ENCODE data around the gene TBATA.

The TBATA gene

DNA sequence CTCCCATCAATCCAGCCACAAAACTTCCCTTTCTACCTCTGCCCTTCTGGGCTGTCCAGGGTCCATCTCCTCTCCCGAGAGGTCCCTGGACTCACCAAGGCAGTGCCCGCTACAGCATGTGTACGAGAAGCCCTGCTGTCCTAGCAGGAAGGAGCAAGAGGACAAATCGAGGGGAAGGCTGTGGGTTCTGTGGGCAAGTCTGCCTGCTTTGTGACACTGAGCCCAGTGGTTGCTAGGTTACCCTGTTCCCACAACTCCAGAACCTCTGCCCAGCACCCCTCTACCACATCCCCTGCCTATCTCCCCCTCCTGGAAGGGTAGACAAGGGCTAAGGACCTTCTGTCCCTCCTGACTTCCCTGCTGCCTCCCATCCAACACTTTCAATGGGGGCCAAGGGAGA lies at the start of gene TBATA:
Gene TBATA (minus strand): TSS at position 188 of the 400 bp plus-strand sequence. CDS start 1,998 bp downstream, outside the sequence.
- DNase-seq = no peak

- no peak for DNase-seq
Observed at GRCh38 chr10:70834441-70835151, 49.4 kb upstream of the TBATA start.

DNA sequence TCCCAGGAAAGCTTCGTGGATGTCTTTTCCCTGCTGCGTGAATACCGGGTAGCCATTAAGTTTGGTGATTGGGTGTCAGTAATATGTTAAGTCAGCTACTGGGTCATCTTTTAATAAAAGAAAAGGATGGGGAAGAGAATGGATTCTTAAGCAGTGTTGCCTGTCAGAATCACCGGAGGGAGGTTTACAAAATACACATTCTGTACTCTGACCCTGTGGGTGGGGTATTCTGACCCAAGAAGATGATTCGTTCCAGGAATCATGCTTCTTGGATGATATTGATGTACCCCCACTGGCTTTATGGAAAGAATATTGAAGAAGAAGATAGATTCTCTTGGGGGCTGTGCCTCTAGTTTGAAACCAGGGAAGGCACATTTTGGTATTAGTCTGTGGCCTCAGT lies 48.8 kb upstream of the TBATA start:
- DNase-seq = no peak

DNA sequence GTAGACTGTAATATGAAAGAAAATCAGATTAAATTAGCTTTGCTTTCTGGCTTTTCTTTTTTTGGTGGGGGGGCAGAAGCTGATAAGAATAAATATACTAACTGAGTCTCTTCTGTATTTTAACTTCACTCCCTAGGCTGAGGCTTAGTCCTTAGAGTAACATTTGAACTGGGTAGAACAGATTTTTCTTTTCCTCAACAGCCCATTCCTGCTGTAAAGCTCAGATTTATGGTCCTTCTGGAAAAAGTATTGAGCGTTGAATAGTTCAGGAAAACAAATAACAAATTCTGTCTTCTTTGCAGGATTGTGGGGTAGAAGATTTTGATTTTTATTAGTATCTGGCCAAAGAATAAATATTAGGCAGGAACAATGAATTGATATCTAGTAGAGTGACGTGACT lies 48.4 kb upstream of the TBATA start:
- DNase-seq = no peak

DNA sequence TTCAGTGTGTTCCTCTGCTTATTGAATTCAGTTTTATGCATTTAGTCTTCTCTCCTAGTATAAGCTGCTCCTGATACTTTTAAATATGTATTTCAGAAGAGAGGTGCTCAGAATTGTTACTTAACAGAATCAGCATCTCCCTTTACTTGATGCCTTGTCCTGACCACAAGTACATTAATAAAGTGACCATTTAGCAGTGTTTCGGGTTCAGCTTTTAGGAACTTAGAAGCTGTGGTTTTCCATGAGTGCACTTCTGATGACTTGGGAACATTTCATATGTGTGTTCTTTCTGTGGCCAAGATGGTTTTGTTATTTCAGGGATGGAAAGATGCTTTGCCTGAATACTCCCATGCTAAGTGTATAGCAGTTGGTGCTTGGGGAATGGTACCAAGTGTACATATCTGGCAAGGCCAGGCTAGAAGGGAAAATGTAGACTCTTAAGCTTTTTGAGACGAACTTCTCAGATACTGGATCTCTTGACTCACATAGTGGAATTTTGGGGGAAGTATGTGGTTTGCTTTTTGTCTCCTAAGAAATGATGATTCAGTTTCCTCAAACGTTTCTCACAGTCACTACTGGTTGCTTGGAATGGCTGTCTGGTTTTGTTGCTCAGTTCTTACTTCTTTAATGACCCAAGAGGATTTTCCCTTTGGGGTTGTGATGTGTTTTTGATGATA lies 47.8 kb upstream of the TBATA start:
- DNase-seq = no peak

DNA sequence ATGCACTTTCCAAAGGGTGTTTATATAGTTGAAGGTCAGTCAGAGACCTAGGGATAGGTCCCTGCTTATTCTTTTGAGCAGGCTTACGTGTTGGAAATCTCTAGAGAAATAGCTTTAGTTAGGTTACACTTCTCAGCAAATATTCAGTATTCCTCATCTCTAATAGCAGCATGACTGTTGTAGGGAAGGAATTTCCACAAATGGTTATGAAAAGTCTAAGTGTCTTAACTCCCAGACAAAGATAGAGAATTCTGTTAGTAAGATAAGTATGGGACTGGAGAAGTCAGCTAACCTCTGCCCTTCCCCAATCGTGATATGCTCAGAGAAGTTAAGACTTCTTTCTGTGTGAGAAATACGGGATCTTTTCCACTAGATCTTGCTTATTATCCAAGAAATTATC lies 47.0 kb upstream of the TBATA start:
- no peak for DNase-seq

DNA sequence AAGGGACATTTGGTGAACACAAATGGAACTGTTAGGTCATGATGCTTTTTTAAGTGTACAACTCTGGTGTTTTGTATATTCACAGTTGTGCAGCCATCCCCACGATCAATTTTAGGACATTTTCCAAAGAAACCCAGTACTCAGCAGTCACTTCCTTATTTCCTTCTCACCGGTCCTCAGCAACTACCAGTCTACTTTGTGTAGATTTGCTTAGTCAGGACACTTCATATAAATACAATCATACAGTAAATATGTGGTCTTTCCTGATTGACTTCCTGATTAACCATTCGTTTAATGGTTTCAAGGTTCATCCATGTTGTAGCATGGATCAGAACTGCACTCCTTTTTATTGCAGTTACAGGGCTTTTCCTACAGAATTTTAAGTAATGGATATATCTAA lies 45.0 kb upstream of the TBATA start:
- DNase-seq = peak; percentile 56

DNA sequence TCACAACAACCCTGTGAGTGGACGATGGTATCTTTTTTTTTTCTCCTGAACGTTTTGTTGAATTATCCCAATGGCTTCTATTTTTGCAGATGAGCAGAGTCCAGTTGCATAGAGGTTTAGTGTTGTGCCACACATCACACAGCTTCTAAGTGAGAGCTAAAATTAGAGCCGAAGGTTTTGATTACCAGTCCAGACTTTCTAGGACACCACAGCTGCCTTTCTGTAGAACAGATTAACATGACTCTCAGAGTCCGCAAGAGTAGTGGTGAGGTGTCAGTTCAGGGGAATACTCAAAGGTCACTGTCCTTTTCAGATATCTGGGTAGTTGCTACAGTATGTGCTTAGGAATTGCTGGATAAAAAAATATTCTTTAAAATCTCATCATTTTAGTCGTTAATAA lies 44.4 kb upstream of the TBATA start:
- DNase-seq = no peak

DNA sequence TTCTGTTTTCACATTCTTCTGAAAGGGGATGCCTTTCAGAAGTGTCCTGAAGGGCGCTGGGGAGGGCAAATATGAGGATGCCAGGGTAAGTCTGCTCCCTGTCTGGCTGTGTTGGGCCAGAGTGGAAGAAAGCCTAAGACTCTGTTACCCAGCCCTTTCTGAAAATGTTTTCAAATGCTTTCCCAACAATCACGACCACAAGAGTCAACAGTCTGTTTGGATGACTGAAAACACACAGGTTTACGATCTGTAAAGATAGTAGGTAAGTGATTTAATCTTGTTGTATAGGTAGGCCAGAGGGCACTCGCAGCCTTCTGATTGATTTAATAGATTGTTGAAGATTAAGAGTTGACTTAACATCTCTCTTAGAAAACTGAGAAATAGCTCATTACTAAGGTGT lies 43.7 kb upstream of the TBATA start:
- no peak for DNase-seq

DNA sequence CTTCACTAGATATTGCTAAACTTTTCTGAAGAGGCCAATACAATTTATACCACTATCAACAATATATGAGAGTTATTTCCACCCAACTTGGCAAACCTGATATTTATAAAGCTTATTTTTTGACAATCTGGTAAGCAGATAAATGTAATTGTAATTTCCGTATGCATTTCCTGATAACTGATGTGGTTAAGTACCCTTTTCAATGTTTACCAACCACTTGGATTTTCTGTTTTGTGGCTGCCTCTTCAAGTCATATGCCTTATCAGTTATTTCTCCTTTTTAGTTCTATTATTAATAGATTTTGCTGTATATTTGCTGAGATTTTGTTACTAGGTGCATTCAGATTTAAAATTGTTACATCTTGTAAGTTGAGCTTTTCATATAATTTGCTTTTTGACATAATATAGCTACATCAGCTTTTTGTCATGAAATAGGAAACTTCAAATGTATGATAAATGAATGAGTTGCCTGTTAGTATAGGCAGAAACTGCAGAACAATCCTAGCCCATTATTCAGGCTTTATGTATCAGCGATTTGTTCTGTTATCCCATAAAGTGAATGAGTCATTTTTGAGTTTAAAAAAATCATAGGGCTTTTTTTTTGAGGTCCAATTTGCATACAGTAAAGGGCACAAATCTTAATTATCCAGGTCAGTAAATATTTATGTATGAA lies 42.0 kb upstream of the TBATA start:
- peak; percentile 74 for DNase-seq

GRCh38 chr10:70822076-70822820 lies 37.1 kb upstream of the TBATA start:
- no peak for DNase-seq

- peak; percentile 34 for DNase-seq
Observed at GRCh38 chr10:70820976-70821750, 36.0 kb upstream of the TBATA start.

DNA sequence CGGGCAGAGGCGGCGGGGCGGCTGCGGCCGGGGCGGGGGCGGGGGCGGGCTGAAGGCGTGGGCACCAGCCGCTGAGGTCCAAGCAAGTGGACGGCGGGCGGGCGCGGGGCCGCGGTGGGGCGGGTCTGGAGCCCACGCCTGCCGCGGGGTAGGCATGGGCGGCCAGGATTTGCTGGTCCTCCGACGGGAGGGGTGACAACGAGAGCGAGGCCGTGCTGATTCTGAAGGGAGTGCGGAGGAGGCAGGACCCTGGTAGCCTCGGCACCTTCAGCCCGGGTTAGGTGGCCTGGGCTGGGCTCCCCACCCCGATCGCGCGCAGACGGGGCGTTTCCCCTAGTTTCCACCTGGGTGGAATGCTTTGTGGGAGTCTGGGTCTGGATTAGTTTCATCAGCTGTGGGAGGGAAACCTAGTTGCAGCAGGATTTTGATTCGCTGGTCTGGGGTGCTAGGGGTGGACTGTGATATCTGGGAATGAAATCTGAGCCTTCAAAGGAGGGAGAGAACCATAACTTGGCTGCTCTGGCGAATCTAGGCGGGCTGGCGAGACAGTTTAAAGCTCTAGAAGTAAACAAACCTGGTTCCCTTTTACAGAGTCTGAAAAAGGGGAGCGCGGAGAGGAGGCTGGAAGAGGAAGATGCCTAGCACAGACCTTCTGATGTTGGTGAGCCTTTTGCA lies 31.2 kb upstream of the TBATA start:
- peak; percentile 86 for DNase-seq

DNA sequence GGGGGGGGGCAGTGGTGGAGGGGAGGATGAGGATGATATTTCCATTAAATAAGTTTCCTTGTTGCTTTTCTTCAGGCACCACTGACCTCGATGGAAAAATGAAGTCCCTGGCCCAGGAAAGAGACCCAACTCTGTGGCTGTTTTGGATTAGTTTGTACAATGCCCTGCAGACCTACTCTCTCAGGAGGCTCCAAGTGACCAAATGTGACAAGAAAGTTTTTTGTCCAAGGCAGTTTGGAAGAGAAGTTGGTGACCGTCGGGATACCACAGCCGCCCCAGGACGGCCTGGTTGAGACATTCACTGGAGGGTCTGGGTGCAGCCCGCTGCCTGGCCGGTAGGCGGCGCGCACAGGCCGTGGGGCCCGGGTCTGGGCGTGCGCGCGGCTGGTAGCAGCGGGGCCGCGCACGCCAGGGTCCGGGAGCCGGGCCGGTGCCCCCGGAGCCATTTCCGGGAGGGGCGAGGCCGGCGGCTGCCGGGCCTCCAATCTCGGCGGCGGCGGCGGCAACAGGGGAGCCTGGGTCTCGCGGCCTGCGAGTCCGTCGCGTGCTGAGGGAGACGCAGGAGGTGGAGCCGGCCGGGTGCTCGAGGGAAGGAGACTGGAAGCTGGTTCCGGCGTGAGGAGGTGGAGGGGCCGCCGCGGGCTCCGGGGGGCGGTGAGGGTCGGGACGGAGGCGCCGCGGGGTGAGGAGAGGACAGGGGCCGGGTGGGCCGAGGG lies 30.5 kb upstream of the TBATA start, which contains the start of gene SGPL1:
Gene SGPL1 (plus strand): TSS at position 445 of the 716 bp plus-strand sequence. CDS start 906 bp downstream, outside the sequence.
- peak; percentile 94 for DNase-seq

GRCh38 chr10:70814126-70814525 lies 28.9 kb upstream of the TBATA start:
- DNase-seq = no peak

DNA sequence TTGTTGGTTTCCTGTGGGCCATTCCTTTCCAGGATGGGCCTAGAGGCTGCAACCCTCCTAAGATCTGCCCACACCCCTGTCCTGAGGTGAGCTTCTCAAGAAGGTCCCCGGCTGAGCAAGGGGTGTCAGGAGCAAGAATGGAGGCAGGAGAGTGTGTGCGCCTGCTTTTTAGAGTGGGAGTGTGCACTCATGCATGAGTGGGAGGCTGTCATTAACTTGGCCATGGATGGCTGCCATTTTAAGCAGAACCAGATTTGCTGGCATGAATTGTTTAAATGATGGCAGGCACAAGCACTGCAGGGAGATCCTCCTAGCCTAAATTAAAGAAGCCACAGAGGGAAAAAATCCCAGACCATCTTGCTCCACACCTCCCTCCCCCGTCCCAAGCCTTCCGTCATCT lies 27.6 kb upstream of the TBATA start:
- peak; percentile 21 for DNase-seq

DNA sequence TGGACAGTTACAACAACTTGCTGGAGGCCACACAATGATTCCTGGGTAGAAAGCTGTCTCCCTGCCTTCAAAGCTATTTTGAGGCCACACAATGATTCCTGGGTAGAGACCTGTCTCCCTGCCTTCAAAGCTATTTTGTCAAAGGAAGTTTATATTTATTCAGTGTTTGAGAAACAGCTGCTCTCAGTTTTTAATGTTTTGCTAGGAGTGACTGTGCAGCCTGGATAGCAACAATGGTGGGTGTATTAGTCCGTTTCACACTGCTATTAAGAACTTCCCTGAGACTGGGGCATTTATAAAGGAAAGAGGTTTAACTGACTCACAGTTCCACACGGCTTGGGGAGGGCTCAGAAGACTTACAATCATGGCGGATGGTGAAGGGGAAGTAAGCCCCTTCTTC lies 26.7 kb upstream of the TBATA start:
- DNase-seq = peak; percentile 34

GRCh38 chr10:70810967-70811366 lies 25.8 kb upstream of the TBATA start:
- DNase-seq = no peak

DNA sequence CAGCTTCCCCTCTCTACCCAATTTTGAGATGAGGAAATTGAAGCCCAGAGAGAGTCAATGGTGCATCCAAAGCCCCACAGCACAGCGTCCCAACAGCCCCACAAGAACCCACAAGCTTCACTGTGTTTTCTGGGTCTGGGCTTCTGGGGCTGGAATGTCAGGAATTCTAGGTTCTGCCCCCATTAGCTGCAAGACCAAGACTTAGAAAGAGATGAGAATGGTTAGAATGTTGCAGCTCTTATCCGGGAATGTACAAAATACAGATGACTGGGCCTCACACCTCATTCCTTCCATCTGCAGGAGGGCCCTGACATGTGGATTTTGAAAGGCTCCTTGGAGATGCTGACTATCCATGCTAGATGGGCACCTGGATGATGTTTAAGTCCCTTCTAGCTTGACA lies 24.5 kb upstream of the TBATA start:
- DNase-seq = no peak

- peak; percentile 34 for DNase-seq
Observed at GRCh38 chr10:70809011-70809611, 23.9 kb upstream of the TBATA start.

GRCh38 chr10:70807556-70807955 lies 22.4 kb upstream of the TBATA start:
- DNase-seq = no peak
